ENCODE measurements around the gene FADS6.

GRCh38 chr17:74836191-74836590 is 57.2 kb downstream of the FADS6 start:
- TF ChIP-seq, protein P1, sequence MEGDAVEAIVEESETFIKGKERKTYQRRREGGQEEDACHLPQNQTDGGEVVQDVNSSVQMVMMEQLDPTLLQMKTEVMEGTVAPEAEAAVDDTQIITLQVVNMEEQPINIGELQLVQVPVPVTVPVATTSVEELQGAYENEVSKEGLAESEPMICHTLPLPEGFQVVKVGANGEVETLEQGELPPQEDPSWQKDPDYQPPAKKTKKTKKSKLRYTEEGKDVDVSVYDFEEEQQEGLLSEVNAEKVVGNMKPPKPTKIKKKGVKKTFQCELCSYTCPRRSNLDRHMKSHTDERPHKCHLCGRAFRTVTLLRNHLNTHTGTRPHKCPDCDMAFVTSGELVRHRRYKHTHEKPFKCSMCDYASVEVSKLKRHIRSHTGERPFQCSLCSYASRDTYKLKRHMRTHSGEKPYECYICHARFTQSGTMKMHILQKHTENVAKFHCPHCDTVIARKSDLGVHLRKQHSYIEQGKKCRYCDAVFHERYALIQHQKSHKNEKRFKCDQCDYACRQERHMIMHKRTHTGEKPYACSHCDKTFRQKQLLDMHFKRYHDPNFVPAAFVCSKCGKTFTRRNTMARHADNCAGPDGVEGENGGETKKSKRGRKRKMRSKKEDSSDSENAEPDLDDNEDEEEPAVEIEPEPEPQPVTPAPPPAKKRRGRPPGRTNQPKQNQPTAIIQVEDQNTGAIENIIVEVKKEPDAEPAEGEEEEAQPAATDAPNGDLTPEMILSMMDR (CRISPR knock-in tag; IDR thresholded peaks at IDR 0.05), result no peak
- TF ChIP-seq, protein P2, sequence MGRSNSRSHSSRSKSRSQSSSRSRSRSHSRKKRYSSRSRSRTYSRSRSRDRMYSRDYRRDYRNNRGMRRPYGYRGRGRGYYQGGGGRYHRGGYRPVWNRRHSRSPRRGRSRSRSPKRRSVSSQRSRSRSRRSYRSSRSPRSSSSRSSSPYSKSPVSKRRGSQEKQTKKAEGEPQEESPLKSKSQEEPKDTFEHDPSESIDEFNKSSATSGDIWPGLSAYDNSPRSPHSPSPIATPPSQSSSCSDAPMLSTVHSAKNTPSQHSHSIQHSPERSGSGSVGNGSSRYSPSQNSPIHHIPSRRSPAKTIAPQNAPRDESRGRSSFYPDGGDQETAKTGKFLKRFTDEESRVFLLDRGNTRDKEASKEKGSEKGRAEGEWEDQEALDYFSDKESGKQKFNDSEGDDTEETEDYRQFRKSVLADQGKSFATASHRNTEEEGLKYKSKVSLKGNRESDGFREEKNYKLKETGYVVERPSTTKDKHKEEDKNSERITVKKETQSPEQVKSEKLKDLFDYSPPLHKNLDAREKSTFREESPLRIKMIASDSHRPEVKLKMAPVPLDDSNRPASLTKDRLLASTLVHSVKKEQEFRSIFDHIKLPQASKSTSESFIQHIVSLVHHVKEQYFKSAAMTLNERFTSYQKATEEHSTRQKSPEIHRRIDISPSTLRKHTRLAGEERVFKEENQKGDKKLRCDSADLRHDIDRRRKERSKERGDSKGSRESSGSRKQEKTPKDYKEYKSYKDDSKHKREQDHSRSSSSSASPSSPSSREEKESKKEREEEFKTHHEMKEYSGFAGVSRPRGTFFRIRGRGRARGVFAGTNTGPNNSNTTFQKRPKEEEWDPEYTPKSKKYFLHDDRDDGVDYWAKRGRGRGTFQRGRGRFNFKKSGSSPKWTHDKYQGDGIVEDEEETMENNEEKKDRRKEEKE (IDR thresholded peaks at IDR 0.05), result no peak
- TF ChIP-seq CHCHD3 (CRISPR knock-in tag; IDR thresholded peaks at IDR 0.05) (no peak), EZH2 (conservative IDR thresholded peaks at IDR 0.05; ENCODE audit: low read depth, low read length) (no peak), NFIC (IDR thresholded peaks at IDR 0.05; ENCODE audit: low read length) (no peak), KLF13 (CRISPR knock-in tag; IDR thresholded peaks at IDR 0.05) (no peak)
- TF ChIP-seq, protein P3, sequence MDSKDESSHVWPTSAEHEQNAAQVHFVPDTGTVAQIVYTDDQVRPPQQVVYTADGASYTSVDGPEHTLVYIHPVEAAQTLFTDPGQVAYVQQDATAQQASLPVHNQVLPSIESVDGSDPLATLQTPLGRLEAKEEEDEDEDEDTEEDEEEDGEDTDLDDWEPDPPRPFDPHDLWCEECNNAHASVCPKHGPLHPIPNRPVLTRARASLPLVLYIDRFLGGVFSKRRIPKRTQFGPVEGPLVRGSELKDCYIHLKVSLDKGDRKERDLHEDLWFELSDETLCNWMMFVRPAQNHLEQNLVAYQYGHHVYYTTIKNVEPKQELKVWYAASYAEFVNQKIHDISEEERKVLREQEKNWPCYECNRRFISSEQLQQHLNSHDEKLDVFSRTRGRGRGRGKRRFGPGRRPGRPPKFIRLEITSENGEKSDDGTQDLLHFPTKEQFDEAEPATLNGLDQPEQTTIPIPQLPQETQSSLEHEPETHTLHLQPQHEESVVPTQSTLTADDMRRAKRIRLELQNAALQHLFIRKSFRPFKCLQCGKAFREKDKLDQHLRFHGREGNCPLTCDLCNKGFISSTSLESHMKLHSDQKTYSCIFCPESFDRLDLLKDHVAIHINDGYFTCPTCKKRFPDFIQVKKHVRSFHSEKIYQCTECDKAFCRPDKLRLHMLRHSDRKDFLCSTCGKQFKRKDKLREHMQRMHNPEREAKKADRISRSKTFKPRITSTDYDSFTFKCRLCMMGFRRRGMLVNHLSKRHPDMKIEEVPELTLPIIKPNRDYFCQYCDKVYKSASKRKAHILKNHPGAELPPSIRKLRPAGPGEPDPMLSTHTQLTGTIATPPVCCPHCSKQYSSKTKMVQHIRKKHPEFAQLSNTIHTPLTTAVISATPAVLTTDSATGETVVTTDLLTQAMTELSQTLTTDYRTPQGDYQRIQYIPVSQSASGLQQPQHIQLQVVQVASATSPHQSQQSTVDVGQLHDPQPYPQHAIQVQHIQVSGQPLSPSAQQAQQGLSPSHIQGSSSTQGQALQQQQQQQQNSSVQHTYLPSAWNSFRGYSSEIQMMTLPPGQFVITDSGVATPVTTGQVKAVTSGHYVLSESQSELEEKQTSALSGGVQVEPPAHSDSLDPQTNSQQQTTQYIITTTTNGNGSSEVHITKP (CRISPR knock-in tag; IDR thresholded peaks at IDR 0.05; ENCODE audit: low read depth), result no peak
- TF ChIP-seq, protein P4, sequence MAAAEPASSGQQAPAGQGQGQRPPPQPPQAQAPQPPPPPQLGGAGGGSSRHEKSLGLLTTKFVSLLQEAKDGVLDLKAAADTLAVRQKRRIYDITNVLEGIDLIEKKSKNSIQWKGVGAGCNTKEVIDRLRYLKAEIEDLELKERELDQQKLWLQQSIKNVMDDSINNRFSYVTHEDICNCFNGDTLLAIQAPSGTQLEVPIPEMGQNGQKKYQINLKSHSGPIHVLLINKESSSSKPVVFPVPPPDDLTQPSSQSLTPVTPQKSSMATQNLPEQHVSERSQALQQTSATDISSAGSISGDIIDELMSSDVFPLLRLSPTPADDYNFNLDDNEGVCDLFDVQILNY (CRISPR knock-in tag; conservative IDR thresholded peaks at IDR 0.05), result no peak
- TF ChIP-seq, protein P5, sequence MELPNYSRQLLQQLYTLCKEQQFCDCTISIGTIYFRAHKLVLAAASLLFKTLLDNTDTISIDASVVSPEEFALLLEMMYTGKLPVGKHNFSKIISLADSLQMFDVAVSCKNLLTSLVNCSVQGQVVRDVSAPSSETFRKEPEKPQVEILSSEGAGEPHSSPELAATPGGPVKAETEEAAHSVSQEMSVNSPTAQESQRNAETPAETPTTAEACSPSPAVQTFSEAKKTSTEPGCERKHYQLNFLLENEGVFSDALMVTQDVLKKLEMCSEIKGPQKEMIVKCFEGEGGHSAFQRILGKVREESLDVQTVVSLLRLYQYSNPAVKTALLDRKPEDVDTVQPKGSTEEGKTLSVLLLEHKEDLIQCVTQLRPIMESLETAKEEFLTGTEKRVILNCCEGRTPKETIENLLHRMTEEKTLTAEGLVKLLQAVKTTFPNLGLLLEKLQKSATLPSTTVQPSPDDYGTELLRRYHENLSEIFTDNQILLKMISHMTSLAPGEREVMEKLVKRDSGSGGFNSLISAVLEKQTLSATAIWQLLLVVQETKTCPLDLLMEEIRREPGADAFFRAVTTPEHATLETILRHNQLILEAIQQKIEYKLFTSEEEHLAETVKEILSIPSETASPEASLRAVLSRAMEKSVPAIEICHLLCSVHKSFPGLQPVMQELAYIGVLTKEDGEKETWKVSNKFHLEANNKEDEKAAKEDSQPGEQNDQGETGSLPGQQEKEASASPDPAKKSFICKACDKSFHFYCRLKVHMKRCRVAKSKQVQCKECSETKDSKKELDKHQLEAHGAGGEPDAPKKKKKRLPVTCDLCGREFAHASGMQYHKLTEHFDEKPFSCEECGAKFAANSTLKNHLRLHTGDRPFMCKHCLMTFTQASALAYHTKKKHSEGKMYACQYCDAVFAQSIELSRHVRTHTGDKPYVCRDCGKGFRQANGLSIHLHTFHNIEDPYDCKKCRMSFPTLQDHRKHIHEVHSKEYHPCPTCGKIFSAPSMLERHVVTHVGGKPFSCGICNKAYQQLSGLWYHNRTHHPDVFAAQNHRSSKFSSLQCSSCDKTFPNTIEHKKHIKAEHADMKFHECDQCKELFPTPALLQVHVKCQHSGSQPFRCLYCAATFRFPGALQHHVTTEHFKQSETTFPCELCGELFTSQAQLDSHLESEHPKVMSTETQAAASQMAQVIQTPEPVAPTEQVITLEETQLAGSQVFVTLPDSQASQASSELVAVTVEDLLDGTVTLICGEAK (IDR thresholded peaks at IDR 0.05), result no peak
- TF ChIP-seq, protein P5 (CRISPR knock-in tag; IDR thresholded peaks at IDR 0.05), result no peak
